ENCODE measurements around the gene TRDN. TPM values are rescaled to one million over a fixed set of nuclear protein-coding genes. Genes with fewer than 3 reads are reported as not detected.
A peak's percentile ranks its signal among the peaks of the same experiment; 100 is the strongest.

The TRDN gene
- total and polyA plus RNA-seq, 2 donors (not counting 1 experiment from before 2014, with no cell fraction given): not detected

GRCh38 chr6:123402052-123402451, 234.7 kb downstream of the TRDN start:
- Histone ChIP-seq H3K4me3 (replicated peaks in 1 of 4; ENCODE audit: control extremely low read depth in 1 of 4, insufficient read depth in 1 of 4, low read depth in 3 of 4, low read length in 4 of 4) (no peak overlapping the region), H3K4me1 (ENCODE audit: control insufficient read depth, extremely low read depth, insufficient read depth, low read length) (no peaks in the 10 kb centered on the region), H3K79me2 (ENCODE audit: control insufficient read depth, insufficient read depth, low read length) (no peaks in the 10 kb centered on the region), H3K36me3 (ENCODE audit: control insufficient read depth, insufficient read depth, low read length) (no peaks in the 10 kb centered on the region), H3K9ac (ENCODE audit: insufficient read depth, low read length) (no peak overlapping the region), H3K9me3 (ENCODE audit: control insufficient read depth, insufficient read depth, low read depth, low read length) (no peaks in the 10 kb centered on the region), H3K27ac (ENCODE audit: insufficient read depth, low read length) (no peak overlapping the region), H3K4me2 (ENCODE audit: extremely low read depth, insufficient read depth, low read length) (no peak overlapping the region), H2AFZ (ENCODE audit: low read length) (no peak overlapping the region), H3K27me3 (ENCODE audit: control insufficient read depth, insufficient read depth, low read length) (no peaks in the 10 kb centered on the region), H4K20me1 (ENCODE audit: control insufficient read depth, extremely low read depth, insufficient read depth, low read length) (no peaks in the 10 kb centered on the region)
- peak in 1 of 2 donors; percentile 29 for DNase-seq (ENCODE audit: low read depth in 2 of 2)
- no peak for TF ChIP-seq EZH2 (IDR thresholded peaks at IDR 0.05; ENCODE audit: low read length, missing control alignments)
- TF ChIP-seq CTCF (conservative IDR thresholded peaks at IDR 0.05 in 1 of 2, IDR thresholded peaks at IDR 0.05 in 1 of 2; ENCODE audit: low read depth in 1 of 2, low read length in 2 of 2): no peak

- Histone ChIP-seq H3K27me3 (ENCODE audit: control insufficient read depth, insufficient read depth, low read length) (no peaks in the 10 kb centered on the region), H3K4me2 (ENCODE audit: extremely low read depth, insufficient read depth, low read length) (no peak overlapping the region), H3K79me2 (ENCODE audit: control insufficient read depth, insufficient read depth, low read length) (no peaks in the 10 kb centered on the region), H3K4me1 (ENCODE audit: control insufficient read depth, extremely low read depth, insufficient read depth, low read length) (no peaks in the 10 kb centered on the region), H2AFZ (ENCODE audit: low read length) (no peak overlapping the region), H4K20me1 (ENCODE audit: control insufficient read depth, extremely low read depth, insufficient read depth, low read length) (no peaks in the 10 kb centered on the region), H3K36me3 (ENCODE audit: control insufficient read depth, insufficient read depth, low read length) (no peaks in the 10 kb centered on the region), H3K27ac (ENCODE audit: insufficient read depth, low read length) (no peak overlapping the region), H3K9ac (ENCODE audit: insufficient read depth, low read length) (no peak overlapping the region), H3K9me3 (ENCODE audit: control insufficient read depth, insufficient read depth, low read depth, low read length) (no peaks in the 10 kb centered on the region), H3K4me3 (replicated peaks in 1 of 4; ENCODE audit: control extremely low read depth in 1 of 4, insufficient read depth in 1 of 4, low read depth in 3 of 4, low read length in 4 of 4) (no peak overlapping the region)
- TF ChIP-seq EZH2 (IDR thresholded peaks at IDR 0.05; ENCODE audit: low read length, missing control alignments) (no peak), CTCF (conservative IDR thresholded peaks at IDR 0.05 in 1 of 2, IDR thresholded peaks at IDR 0.05 in 1 of 2; ENCODE audit: low read depth in 1 of 2, low read length in 2 of 2) (no peak)
- DNase-seq (ENCODE audit: low read depth in 2 of 2): no peak
These were observed 238.7 kb downstream of the TRDN start for GRCh38 chr6:123398072-123398471.

GRCh38 chr6:123393331-123393730, 243.4 kb downstream of the TRDN start:
- no peaks in the 10 kb centered on the region for H4K20me1 ChIP-seq (ENCODE audit: control insufficient read depth, extremely low read depth, insufficient read depth, low read length)
- H3K36me3 ChIP-seq (ENCODE audit: control insufficient read depth, insufficient read depth, low read length): no peaks in the 10 kb centered on the region
- peak; percentile 1 to 12 for DNase-seq (ENCODE audit: low read depth in 2 of 2)
- no peak overlapping the region for H3K9ac ChIP-seq (ENCODE audit: insufficient read depth, low read length)
- no peak overlapping the region for H2AFZ ChIP-seq (ENCODE audit: low read length)
- H3K9me3 ChIP-seq (ENCODE audit: control insufficient read depth, insufficient read depth, low read depth, low read length): no peaks in the 10 kb centered on the region
- no peaks in the 10 kb centered on the region for H3K27me3 ChIP-seq (ENCODE audit: control insufficient read depth, insufficient read depth, low read length)
- TF ChIP-seq CTCF (conservative IDR thresholded peaks at IDR 0.05 in 1 of 2, IDR thresholded peaks at IDR 0.05 in 1 of 2; ENCODE audit: low read depth in 1 of 2, low read length in 2 of 2) (peak in 1 of 2 donors; percentile 17), EZH2 (IDR thresholded peaks at IDR 0.05; ENCODE audit: low read length, missing control alignments) (no peak)
- H3K79me2 ChIP-seq (ENCODE audit: control insufficient read depth, insufficient read depth, low read length): no peaks in the 10 kb centered on the region
- H3K4me1 ChIP-seq (ENCODE audit: control insufficient read depth, extremely low read depth, insufficient read depth, low read length): no peaks in the 10 kb centered on the region
- H3K4me2 ChIP-seq (ENCODE audit: extremely low read depth, insufficient read depth, low read length): no peak overlapping the region
- no peak overlapping the region for H3K4me3 ChIP-seq (replicated peaks in 1 of 4; ENCODE audit: control extremely low read depth in 1 of 4, insufficient read depth in 1 of 4, low read depth in 3 of 4, low read length in 4 of 4)
- no peak overlapping the region for H3K27ac ChIP-seq (ENCODE audit: insufficient read depth, low read length)
